ENCODE results near the gene CASP14. TPM values are rescaled to one million over a fixed set of nuclear protein-coding genes. Genes with fewer than 3 reads are reported as not detected.

The CASP14 gene
- not detected for total RNA-seq

DNA sequence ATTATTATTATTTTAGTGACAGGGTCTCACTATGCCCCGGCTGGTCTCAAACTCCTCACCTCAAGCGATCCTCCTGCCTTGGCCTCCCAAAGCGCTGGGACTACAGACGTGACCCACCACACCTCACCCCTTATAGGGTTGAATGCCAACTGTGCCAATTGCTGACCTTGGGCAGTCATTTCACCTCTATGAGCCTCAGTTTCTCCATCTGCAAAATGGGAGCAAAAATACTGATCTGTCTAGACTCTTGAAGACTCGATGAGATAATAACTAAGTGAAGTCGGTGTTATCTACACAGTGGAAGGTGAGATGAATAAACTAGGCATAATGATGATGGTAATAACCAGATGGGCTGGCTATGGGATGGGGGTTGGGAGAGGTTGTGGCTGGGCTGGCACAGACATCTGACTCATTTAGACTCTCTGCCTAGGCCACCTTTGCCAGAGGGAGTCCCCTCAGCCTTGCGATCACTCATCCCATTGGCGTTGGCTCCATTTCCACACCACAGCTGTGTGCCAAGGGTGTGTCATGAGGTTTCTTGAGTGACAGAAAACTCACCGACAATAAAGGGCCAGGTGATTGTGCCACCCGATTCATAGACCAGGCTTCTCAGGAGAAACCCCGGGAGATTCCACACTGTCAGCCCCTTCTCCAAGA, at the start of gene CASP14:
Gene CASP14, plus strand, starts transcription at position 596 of the 657 bp plus-strand sequence. CDS start 2,772 bp downstream, outside the sequence.
- H3K27ac ChIP-seq, result no peak within 1 kb of the TSS
- H3K36me3 ChIP-seq, result no peaks in the 10 kb centered on the region
- no peak for DNase-seq (ENCODE audit: low spot score in 2 of 2)
- peaks cover 0 to 3% (median 0%) of the 10 kb centered on the region in 4 donors for H3K9me3 ChIP-seq
- H3K4me1 ChIP-seq, result no peaks in the 10 kb centered on the region
- H3K4me3 ChIP-seq, result no peak within 1 kb of the TSS
- H3K27me3 ChIP-seq, result no peaks in the 10 kb centered on the region
- no peak for TF ChIP-seq CTCF (IDR thresholded peaks at IDR 0.05)
- 87 to 92% methylated on average over 11 of the region's 11 CpGs for WGBS, 2 donors

GRCh38 chr19:15008308-15008707, 41.0 kb upstream of the CASP14 start:
- DNase-seq (ENCODE audit: low spot score in 2 of 2), result no peak
- Histone ChIP-seq H3K4me3 (no peak overlapping the region), H3K27me3 (no peaks in the 10 kb centered on the region), H3K9me3 (no peaks in the 10 kb centered on the region), H3K27ac (no peak overlapping the region), H3K4me1 (no peaks in the 10 kb centered on the region), H3K36me3 (no peaks in the 10 kb centered on the region)
- no peak for TF ChIP-seq POLR2A (IDR thresholded peaks at IDR 0.05)
- TF ChIP-seq CTCF (IDR thresholded peaks at IDR 0.05), result no peak
- no peak for TF ChIP-seq EP300 (IDR thresholded peaks at IDR 0.05)

- 8 to 13% methylated on average over 7 to 31 of the region's 73 CpGs for WGBS, 2 donors
- Histone ChIP-seq H3K9me3 (no peaks in the 10 kb centered on the region), H3K4me1 (no peaks in the 10 kb centered on the region), H3K27me3 (no peaks in the 10 kb centered on the region), H3K27ac (no peak overlapping the region), H3K36me3 (no peaks in the 10 kb centered on the region), H3K4me3 (no peak overlapping the region)
- no peak for TF ChIP-seq CTCF (IDR thresholded peaks at IDR 0.05)
- DNase-seq (ENCODE audit: low spot score in 2 of 2), result no peak
These were observed 38.6 kb upstream of the CASP14 start for GRCh38 chr19:15010501-15011300.

GRCh38 chr19:15014579-15014978, 34.7 kb upstream of the CASP14 start:
- no peaks in the 10 kb centered on the region for H3K36me3 ChIP-seq

More at GRCh38 chr19:15014579-15014978, 34.7 kb upstream of the CASP14 start:
- Histone ChIP-seq H3K9me3 (no peaks in the 10 kb centered on the region), H3K4me3 (no peak overlapping the region), H3K27me3 (no peaks in the 10 kb centered on the region), H3K4me1 (no peaks in the 10 kb centered on the region), H3K27ac (no peak overlapping the region)
- 13 to 14% methylated on average over 11 of the region's 11 CpGs for WGBS, 2 donors
- no peak for DNase-seq (ENCODE audit: low spot score in 2 of 2)
- TF ChIP-seq CTCF (IDR thresholded peaks at IDR 0.05) (no peak), POLR2A (IDR thresholded peaks at IDR 0.05) (no peak), EP300 (IDR thresholded peaks at IDR 0.05) (no peak)
